B cell (primary cell): ENCODE data around the gene SRSF1. TPM values are rescaled to one million over a fixed set of nuclear protein-coding genes. Genes with fewer than 3 reads are reported as not detected.

Source experiments
- ATAC-seq: fragments of 200-7000 bp; cut with Tn5 transposase; one replicate; pipeline ENCODE4 v1.10.0; 2021; ENCODE audit warnings: low read depth, mild to moderate bottlenecking, moderate number of reproducible peaks, moderate library complexity
- CTCF ChIA-PET: fragments of 350-600 bp; sonication (Branson Sonifier 250); formaldehyde crosslinking; loops from one replicate; lab custom pipeline; 2021; ENCODE audit warnings: antibody characterized with exemption, inconsistent platforms; lab: Charles Lee
- POLR2A ChIA-PET: fragments of 350-600 bp; sonication (Branson Sonifier 250); formaldehyde crosslinking; loops from one replicate; lab custom pipeline; 2021; ENCODE audit warnings: antibody characterized with exemption; lab: Charles Lee
- DNase-seq: peaks from one replicate; pipeline ENCODE4 v3.0.0; 2013
- H2AFZ ChIP-seq: 2 replicates; pipeline ENCODE4 v1.6.1; 2012; ENCODE audit warnings: mild to moderate bottlenecking, low read depth, low read length; ENCODE audit not compliant: insufficient read depth, poor library complexity, severe bottlenecking
- H3K27ac ChIP-seq, 2 donors: 1 replicate in 1 of 2; 2 replicates in 1 of 2; pipeline ENCODE4 v1.5.1; 2012 to 2013; ENCODE audit warnings: low read length in 2 of 2, mild to moderate bottlenecking in 2 of 2, moderate library complexity in 1 of 2
- H3K27me3 ChIP-seq, 4 experiments: fragments of 200-600 bp in 1 of 4; sonication (generic) in 1 of 4; replicated peaks in 1 of 4; 1 replicate in 2 of 4; 2 replicates in 2 of 4; pipeline versions ENCODE4 v1.6.1 to v1.7.0; 2013 to 2016; ENCODE audit warnings: low read length in 3 of 4, mild to moderate bottlenecking in 2 of 4, mixed read lengths in 1 of 4, moderate library complexity in 1 of 4; ENCODE audit not compliant: insufficient read depth in 4 of 4, control insufficient read depth in 3 of 4; ENCODE audit errors: control extremely low read depth in 1 of 4
- H3K36me3 ChIP-seq, 2 experiments: replicated peaks in 1 of 2; 1 replicate in 1 of 2; 2 replicates in 1 of 2; pipeline versions ENCODE4 v1.6.1 to v1.7.1; 2013; ENCODE audit warnings: low read length in 1 of 2; ENCODE audit not compliant: insufficient read depth in 2 of 2, control insufficient read depth in 1 of 2; ENCODE audit errors: control extremely low read depth in 1 of 2, extremely low read depth in 1 of 2
- H3K4me1 ChIP-seq, 2 donors: fragments of 200-600 bp in 1 of 2; sonication (generic) in 1 of 2; 1 replicate in 1 of 2; 2 replicates in 1 of 2; pipeline versions ENCODE4 v1.5.1 to v1.6.1; 2013 to 2017; ENCODE audit warnings: low read length in 2 of 2; ENCODE audit not compliant: control insufficient read depth in 2 of 2, insufficient read depth in 2 of 2
- H3K4me2 ChIP-seq: replicated peaks from 2 replicates; pipeline ENCODE3; 2012; ENCODE audit warnings: mild to moderate bottlenecking, low read depth, low read length; ENCODE audit not compliant: poor library complexity, severe bottlenecking
- H3K4me3 ChIP-seq, 5 experiments: fragments of 200-600 bp in 1 of 5; sonication (generic) in 1 of 5; 1 replicate in 3 of 5; 2 replicates in 2 of 5; pipeline versions ENCODE4 v1.5.1 to v1.7.0; 2011 to 2016; ENCODE audit warnings: low read length in 4 of 5, mild to moderate bottlenecking in 4 of 5, low read depth in 2 of 5, control low read depth in 1 of 5, moderate library complexity in 1 of 5; ENCODE audit not compliant: insufficient read depth in 1 of 5; ENCODE audit errors: control extremely low read depth in 1 of 5, extremely low read depth in 1 of 5
- H3K79me2 ChIP-seq: fragments of 200-600 bp; sonication (generic); one replicate; pipeline ENCODE4 v1.6.0; 2016; ENCODE audit warnings: low read length; ENCODE audit not compliant: control insufficient read depth, insufficient read depth
- H3K9ac ChIP-seq: fragments of 200-600 bp; sonication (generic); 2 replicates; pipeline ENCODE4 v1.6.1; 2017; ENCODE audit warnings: mild to moderate bottlenecking, low read length, moderate library complexity
- H3K9me3 ChIP-seq, 3 donors: one replicate each; pipeline versions ENCODE4 v1.6.1 to v1.7.1; 2013; ENCODE audit warnings: low read length in 2 of 3; ENCODE audit not compliant: control insufficient read depth in 2 of 3, insufficient read depth in 1 of 3; ENCODE audit errors: control extremely low read depth in 1 of 3
- H4K20me1 ChIP-seq: 2 replicates; pipeline ENCODE4 v1.6.0; 2012; ENCODE audit warnings: mild to moderate bottlenecking, low read length; ENCODE audit not compliant: insufficient read depth, control insufficient read depth, poor library complexity, severe bottlenecking
- H3K27ac Mint-ChIP-seq: one replicate; pipeline ENCODE4 v1.8.0; 2021; ENCODE audit warnings: mixed read lengths
- H3K27me3 Mint-ChIP-seq: one replicate; pipeline ENCODE4 v1.8.0; 2021; ENCODE audit warnings: mixed read lengths
- H3K4me1 Mint-ChIP-seq: one replicate; pipeline ENCODE4 v1.8.0; 2021; ENCODE audit warnings: mixed read lengths
- H3K4me3 Mint-ChIP-seq: one replicate; pipeline ENCODE4 v1.8.0; 2021; ENCODE audit warnings: mixed read lengths
- H3K9me3 Mint-ChIP-seq: one replicate; pipeline ENCODE4 v1.8.0; 2022; ENCODE audit warnings: mixed read lengths; ENCODE audit not compliant: insufficient read depth
- CTCF ChIP-seq: fragments of 200-600 bp; IDR thresholded peaks from one replicate; pipeline ENCODE4 v1.8.0; 2022; ENCODE audit warnings: antibody characterized with exemption, mild to moderate bottlenecking
- EZH2 ChIP-seq: IDR thresholded peaks from 2 replicates; pipeline ENCODE4 v1.6.1; 2012; ENCODE audit warnings: borderline replicate concordance, low read depth, mild to moderate bottlenecking, moderate library complexity, low read length; ENCODE audit not compliant: insufficient read depth, poor library complexity, severe bottlenecking
- WGBS: methylation state at CpG from one replicate; pipeline ENCODE4 v1.1.5; 2013; ENCODE audit warnings: missing lambda C conversion rate; ENCODE audit not compliant: insufficient coverage; 5-methylcytosine and 5-hydroxymethylcytosine counted together
- intact Hi-C: fragments of 100-400 bp; cut with micrococcal nuclease; formaldehyde crosslinking; loops from one replicate; pipeline ENCODE4 v1.10.0; 2022
- polyA plus RNA-seq: library from polyadenylated mRNA; depleted of rRNA; stranded (reverse); fragments of >200 nt; gene quantifications from 2 replicates; pipeline ENCODE4 v1.2.3, GENCODE V29; 2012
- small RNA-seq: library from RNA; depleted of rRNA; stranded (forward); fragments of <200 nt; gene quantifications from one replicate; pipeline ENCODE3, GENCODE V24; 2012; ENCODE audit warnings: low replicate concordance, low read depth; ENCODE audit not compliant: insufficient read length
- total RNA-seq, 2 donors: library from RNA; stranded (reverse); fragments of 120-200 nt in 1 of 2; gene quantifications; 1 replicate in 1 of 2; 2 replicates in 1 of 2; pipeline versions ENCODE4 v1.2.3 to v1.2.4, GENCODE V29; 2013 to 2022

Gene SRSF1
- total and polyA plus RNA-seq, 2 donors (not counting 1 experiment from before 2014, with no cell fraction given): 163 to 250 TPM

DNA sequence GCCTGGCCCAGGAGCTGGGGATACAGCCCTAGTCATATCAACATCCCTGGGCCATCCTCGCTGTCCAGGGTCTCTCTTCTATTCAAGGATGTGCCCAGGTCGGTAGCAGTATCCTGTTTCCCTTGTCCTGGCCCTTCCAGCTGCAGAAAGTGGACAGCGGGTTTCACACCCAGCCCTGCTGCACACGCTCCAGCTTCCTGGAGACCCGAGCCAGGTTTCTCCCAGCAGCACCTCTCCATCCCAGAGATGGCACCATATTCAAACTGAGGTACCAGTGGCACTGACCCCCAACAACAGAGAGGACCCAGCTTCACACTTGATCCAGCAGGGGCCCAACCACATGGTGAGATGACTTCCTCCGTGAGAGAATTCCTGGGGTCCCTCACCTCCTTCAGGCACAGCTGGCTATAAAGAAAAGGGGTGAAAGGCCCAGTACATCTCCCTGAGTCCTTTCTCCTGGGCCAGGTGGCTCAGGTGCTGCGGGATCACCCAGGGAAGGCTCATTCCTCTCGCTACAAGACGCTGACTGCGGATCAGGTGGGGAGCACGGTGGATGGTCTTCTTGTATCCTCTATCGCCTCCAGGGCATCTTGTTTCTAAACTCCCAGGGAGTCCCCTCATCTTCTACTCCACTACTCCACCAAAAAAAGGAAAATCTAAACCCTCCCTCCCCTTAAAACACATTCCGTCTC is 53.2 kb downstream of the SRSF1 start:
- H3K4me2 ChIP-seq: peak overlapping the region; percentile 77

More for the DNA sequence above, 53.2 kb downstream of the SRSF1 start:
- ATAC-seq: no peak
- Histone ChIP-seq H3K4me3 (no peak overlapping the region), H3K9ac (no peak overlapping the region), H3K79me2 (no peaks in the 10 kb centered on the region), H4K20me1 (peaks cover 17% of the 10 kb centered on the region), H2AFZ (no peak overlapping the region), H3K27ac (no peak overlapping the region), H3K27me3 (peaks cover 0 to 70% (median 30%) of the 10 kb centered on the region in 4 experiments), H3K36me3 (no peaks in the 10 kb centered on the region), H3K9me3 (peaks cover 0 to 14% (median 0%) of the 10 kb centered on the region in 3 donors), H3K4me1 (peaks cover 34 to 43% of the 10 kb centered on the region in 2 donors)
- POLR2A ChIA-PET: no interaction called here
- DNase-seq: no peak
- CTCF ChIA-PET: interaction anchor here (1.0 to 6.1 kb wide), 7 partner anchors 7 to 296 kb away, joined by 3 to 31 read pairs (median 4); no protein-coding TSS in a partner anchor
- H3K27ac Mint-ChIP-seq: no peak overlapping the region
- WGBS: 97% methylated on average over 7 of the region's 13 CpGs
- intact Hi-C loops: no loop called here
- TF ChIP-seq EZH2 (no peak), CTCF (no peak)
- H3K9me3 Mint-ChIP-seq: no peaks in the 10 kb centered on the region
- peaks cover 40% of the 10 kb centered on the region for H3K4me1 Mint-ChIP-seq
- H3K27me3 Mint-ChIP-seq: peaks cover 63% of the 10 kb centered on the region
- H3K4me3 Mint-ChIP-seq: peak overlapping the region; percentile 71

Small RNAs within 50 kb of the gene (small RNA-seq; reads per million reads assigned to genes)
- not detected for gene AC015813.4

Other genes with a start within 250 kb of the SRSF1 start
- gene MRPS23, start 157.2 kb downstream of the SRSF1 start, total RNA-seq: 25.4 and 32.3 TPM in 2 replicates
- 9.0 and 10.3 TPM in 2 replicates for gene MRPS23, start 157.2 kb downstream of the SRSF1 start, polyA plus RNA-seq
- not detected in 2 replicates for gene CUEDC1, start 51.8 kb downstream of the SRSF1 start, total RNA-seq
- 0.30 and 0.57 TPM in 2 replicates for gene CUEDC1, start 51.8 kb downstream of the SRSF1 start, polyA plus RNA-seq
- 63.9 and 75.9 TPM in 2 replicates for gene VEZF1, start 19.0 kb downstream of the SRSF1 start, total RNA-seq
- 13.0 and 14.7 TPM in 2 replicates for gene VEZF1, start 19.0 kb downstream of the SRSF1 start, polyA plus RNA-seq
- gene DYNLL2, start 76.2 kb upstream of the SRSF1 start, total RNA-seq: 24.4 and 25.2 TPM in 2 replicates
- gene DYNLL2, start 76.2 kb upstream of the SRSF1 start, polyA plus RNA-seq: 10.1 and 16.7 TPM in 2 replicates
- gene OR4D1, start 141.1 kb upstream of the SRSF1 start, total RNA-seq: not detected in 2 replicates
- gene OR4D1, start 141.1 kb upstream of the SRSF1 start, polyA plus RNA-seq: 0.01 and 0.03 TPM in 2 replicates
- gene OR4D2, start 159.7 kb upstream of the SRSF1 start, total RNA-seq: not detected in 2 replicates
- not detected in 2 replicates for gene OR4D2, start 159.7 kb upstream of the SRSF1 start, polyA plus RNA-seq
- gene EPX, start 185.5 kb upstream of the SRSF1 start, total RNA-seq: not detected in 2 replicates
- not detected in 2 replicates for gene EPX, start 185.5 kb upstream of the SRSF1 start, polyA plus RNA-seq
- gene MKS1, start 212.0 kb upstream of the SRSF1 start, total RNA-seq: 16.3 and 19.6 TPM in 2 replicates
- 6.3 and 8.3 TPM in 2 replicates for gene MKS1, start 212.0 kb upstream of the SRSF1 start, polyA plus RNA-seq
- gene LPO, start 231.3 kb upstream of the SRSF1 start, total RNA-seq: not detected in 2 replicates
- gene LPO, start 231.3 kb upstream of the SRSF1 start, polyA plus RNA-seq: not detected in 2 replicates